Stimulated activated CD4-positive, alpha-beta T cell treated with anti-CD3 and anti-CD28 coated beads, Interleukin-1b, Interleukin-23, amount 100 ng/mL, for 24 hours (primary cell): ENCODE data around the gene KLK5.

ENCODE experiments used
- DNase-seq, 4 experiments: peaks; one replicate each; pipeline ENCODE4 v3.0.0-alpha.2; 2020; ENCODE audit warnings: low read depth in 4 of 4, low spot score in 1 of 4

KLK5 gene

GRCh38 chr19:50894478-50895356 lies 58.1 kb downstream of the KLK5 start:
- no peak for DNase-seq
